Neural cell (in vitro differentiated cells): Measurements from ENCODE around the gene BRIP1. TPM values are rescaled to one million over a fixed set of nuclear protein-coding genes. Genes with fewer than 3 reads are reported as not detected.

Experiments
- H2AFZ ChIP-seq: fragments of 200-600, 300-800 bp; sonication (generic), shearing (Covaris generic); 2 replicates; pipeline ENCODE4 v1.6.0; 2014; ENCODE audit warnings: low read depth, mild to moderate bottlenecking, antibody characterized with exemption, low read length, moderate library complexity
- H3F3A ChIP-seq: fragments of 200-600 bp; shearing (Covaris generic); 2 replicates; pipeline ENCODE4 v1.6.1; 2016; ENCODE audit warnings: mild to moderate bottlenecking, moderate library complexity, mixed read lengths, antibody characterized with exemption, low read length; ENCODE audit not compliant: insufficient read depth, poor library complexity, severe bottlenecking
- H3K27ac ChIP-seq: fragments of 200-600, 300-800 bp; sonication (generic), shearing (Covaris generic); 2 replicates; pipeline ENCODE4 v1.5.1; 2014; ENCODE audit warnings: mild to moderate bottlenecking, low read length, moderate library complexity
- H3K27me3 ChIP-seq: fragments of 300-800, 200-600 bp; sonication (generic), shearing (Covaris generic); 2 replicates; pipeline ENCODE4 v1.6.0; 2014; ENCODE audit warnings: mild to moderate bottlenecking, low read depth, low read length, moderate library complexity; ENCODE audit not compliant: insufficient read depth
- H3K36me3 ChIP-seq: fragments of 300-800, 200-600 bp; sonication (generic), shearing (Covaris generic); 2 replicates; pipeline ENCODE4 v1.5.1; 2014; ENCODE audit warnings: mild to moderate bottlenecking, antibody characterized with exemption, low read length, moderate library complexity; ENCODE audit not compliant: insufficient read depth
- H3K4me2 ChIP-seq: fragments of 300-800, 200-600 bp; sonication (generic), shearing (Covaris generic); 2 replicates; pipeline ENCODE4 v1.6.0; 2014; ENCODE audit warnings: mild to moderate bottlenecking, low read length
- H3K4me3 ChIP-seq: fragments of 300-800, 200-600 bp; sonication (generic), shearing (Covaris generic); 2 replicates; pipeline ENCODE4 v1.5.1; 2014; ENCODE audit warnings: mild to moderate bottlenecking, low read length, moderate library complexity
- H3K79me2 ChIP-seq: fragments of 200-600 bp; shearing (Covaris generic); replicated peaks from 2 replicates; pipeline ENCODE4 v1.6.0; 2014; ENCODE audit warnings: mild to moderate bottlenecking, low read length, moderate library complexity; ENCODE audit not compliant: insufficient read depth
- H3K9ac ChIP-seq: fragments of 300-800, 200-600 bp; sonication (generic), shearing (Covaris generic); 2 replicates; pipeline ENCODE4 v1.6.1; 2016; ENCODE audit warnings: mild to moderate bottlenecking, low read length, mixed read lengths
- H3K9me2 ChIP-seq: fragments of 200-600 bp; shearing (Covaris generic); 2 replicates; pipeline ENCODE4 v1.6.1; 2016; ENCODE audit warnings: mild to moderate bottlenecking, low read length, mixed read lengths; ENCODE audit not compliant: insufficient read depth
- H3K9me3 ChIP-seq: fragments of 200-600, 300-800 bp; sonication (generic), shearing (Covaris generic); 2 replicates; pipeline ENCODE4 v1.6.1; 2016; ENCODE audit warnings: mild to moderate bottlenecking, mixed run types, low read length, moderate library complexity, mixed read lengths
- H4K20me1 ChIP-seq: fragments of 200-600 bp; shearing (Covaris generic); 2 replicates; pipeline ENCODE4 v1.6.1; 2016; ENCODE audit warnings: mild to moderate bottlenecking, mixed run types; ENCODE audit not compliant: insufficient read depth
- CTCF ChIP-seq: fragments of 450-650 bp; IDR thresholded peaks from 2 replicates; pipeline ENCODE4 v1.5.1; 2014; ENCODE audit warnings: antibody characterized with exemption, mild to moderate bottlenecking, moderate library complexity; ENCODE audit not compliant: poor library complexity, severe bottlenecking
- EP300 ChIP-seq: fragments of 450-650 bp; conservative IDR thresholded peaks from 2 replicates; pipeline ENCODE4 v1.6.1; 2014; ENCODE audit warnings: antibody characterized with exemption, mild to moderate bottlenecking, moderate library complexity; ENCODE audit not compliant: poor library complexity, severe bottlenecking
- EZH2 ChIP-seq: fragments of 200-600, 300-800 bp; shearing (Covaris generic), sonication (generic); IDR thresholded peaks from 2 replicates; pipeline ENCODE4 v1.6.1; 2014; ENCODE audit warnings: antibody characterized with exemption, low read length, borderline replicate concordance, mild to moderate bottlenecking; ENCODE audit not compliant: insufficient read depth, poor library complexity, severe bottlenecking
- MXI1 ChIP-seq: fragments of 450-650 bp; conservative IDR thresholded peaks from 2 replicates; pipeline ENCODE4 v1.6.1; 2014; ENCODE audit warnings: antibody characterized with exemption, mild to moderate bottlenecking; ENCODE audit not compliant: poor library complexity, severe bottlenecking
- POLR2AphosphoS5 ChIP-seq: IDR thresholded peaks from 2 replicates; pipeline ENCODE4 v1.6.1; 2012
- RAD21 ChIP-seq: fragments of 450-650 bp; conservative IDR thresholded peaks from 2 replicates; pipeline ENCODE4 v1.6.1; 2014; ENCODE audit warnings: antibody characterized with exemption, mild to moderate bottlenecking, moderate library complexity
- REST ChIP-seq: IDR thresholded peaks from 2 replicates; pipeline ENCODE4 v1.6.1; 2012; ENCODE audit warnings: borderline replicate concordance
- SMC3 ChIP-seq: fragments of 450-650 bp; conservative IDR thresholded peaks from 2 replicates; pipeline ENCODE4 v1.6.1; 2014; ENCODE audit warnings: antibody characterized with exemption, mild to moderate bottlenecking, moderate library complexity; ENCODE audit not compliant: poor library complexity
- TAF1 ChIP-seq: IDR thresholded peaks from 2 replicates; pipeline ENCODE4 v1.6.1; 2012; ENCODE audit warnings: low read depth
- polyA plus RNA-seq: library from polyadenylated mRNA; depleted of rRNA; stranded (reverse); fragments of >200 nt; gene quantifications from 2 replicates; pipeline ENCODE4 v1.2.3, GENCODE V29; 2014

Gene BRIP1
- polyA plus RNA-seq, 1 donor from 2014 or later = 0.47 TPM

GRCh38 chr17:61701978-61702377 is 161.3 kb downstream of the BRIP1 start:
- Histone ChIP-seq H3K4me2 (no peak overlapping the region), H2AFZ (no peak overlapping the region), H3K9me3 (no peaks in the 10 kb centered on the region), H3K36me3 (no peaks in the 10 kb centered on the region), H3K4me3 (no peak overlapping the region), H4K20me1 (no peaks in the 10 kb centered on the region), H3K79me2 (no peaks in the 10 kb centered on the region), H3K9me2 (no peaks in the 10 kb centered on the region), H3K9ac (no peak overlapping the region), H3F3A (no peaks in the 10 kb centered on the region), H3K27ac (no peak overlapping the region), H3K27me3 (no peaks in the 10 kb centered on the region)
- TF ChIP-seq TAF1 (no peak), REST (no peak), RAD21 (no peak), SMC3 (no peak), EZH2 (no peak), POLR2AphosphoS5 (no peak), MXI1 (no peak), CTCF (no peak), EP300 (no peak)

GRCh38 chr17:61701334-61701733 is 162.0 kb downstream of the BRIP1 start:
- TF ChIP-seq POLR2AphosphoS5 (no peak), SMC3 (no peak), REST (no peak), TAF1 (no peak), EZH2 (no peak), MXI1 (no peak), RAD21 (no peak), CTCF (no peak), EP300 (no peak)
- Histone ChIP-seq H3K9me3 (no peaks in the 10 kb centered on the region), H3K27me3 (no peaks in the 10 kb centered on the region), H3K9me2 (no peaks in the 10 kb centered on the region), H4K20me1 (no peaks in the 10 kb centered on the region), H3K79me2 (no peaks in the 10 kb centered on the region), H3F3A (no peaks in the 10 kb centered on the region), H3K27ac (no peak overlapping the region), H2AFZ (no peak overlapping the region), H3K4me3 (no peak overlapping the region), H3K9ac (no peak overlapping the region), H3K36me3 (no peaks in the 10 kb centered on the region), H3K4me2 (no peak overlapping the region)
